Upper lobe of right lung (tissue), 1 donor: ENCODE measurements around the gene RPUSD3. TPM values are rescaled to one million over a fixed set of nuclear protein-coding genes. Genes with fewer than 3 reads are reported as not detected.
"Not testable (repeated sequence)": the region's sequence is repeated elsewhere in the genome, so short reads cannot be mapped to it uniquely, and the experiment has no call there.

Source experiments
- ATAC-seq: fragments of 200-7000 bp; cut with Tn5 transposase; one replicate; pipeline ENCODE4 v1.9.1; 2020; ENCODE audit warnings: mild to moderate bottlenecking, moderate library complexity
- DNase-seq: peaks from one replicate; pipeline ENCODE4 v3.0.0-alpha.2; 2020
- H3K27ac ChIP-seq: fragments of 200-600 bp; one replicate; pipeline ENCODE4 v1.8.0; 2022
- H3K27me3 ChIP-seq: fragments of 200-600 bp; one replicate; pipeline ENCODE4 v1.8.0; 2022; ENCODE audit warnings: mild to moderate bottlenecking
- H3K36me3 ChIP-seq: fragments of 200-600 bp; one replicate; pipeline ENCODE4 v1.8.0; 2022
- H3K4me1 ChIP-seq: fragments of 200-600 bp; one replicate; pipeline ENCODE4 v1.8.0; 2022
- H3K4me3 ChIP-seq: fragments of 200-600 bp; one replicate; pipeline ENCODE4 v1.8.0; 2022; ENCODE audit warnings: mild to moderate bottlenecking
- H3K9me3 ChIP-seq: fragments of 200-600 bp; one replicate; pipeline ENCODE4 v1.8.0; 2022
- CTCF ChIP-seq: fragments of 200-600 bp; IDR thresholded peaks from one replicate; pipeline ENCODE4 v1.8.0; 2022; ENCODE audit warnings: antibody characterized with exemption
- intact Hi-C: fragments of 100-400 bp; cut with DNase I; formaldehyde crosslinking; loops from one replicate; pipeline ENCODE4 v1.11.0; 2022
- total RNA-seq: library from RNA; stranded (reverse); fragmentation: NEBNext Ultra II Directional; extraction: Animal tissue kit (Norgen Biotek cat#: 25700); gene quantifications from one replicate; pipeline ENCODE4 v1.2.1, GENCODE V29; 2021
- donor health status: DM: no; HTN: yes; CAD: no; lungs with severe emphysema.

The RPUSD3 gene
- total RNA-seq, 1 donor from 2014 or later = 27.7 TPM

GRCh38 chr3:9879830-9880549 is 36.2 kb upstream of the RPUSD3 start, which contains the start of gene CIDEC:
TSS of gene CIDEC (minus strand) at chr3:9880253. CDS start at chr3:9878486, 1,767 bp downstream.
- DNase-seq (no peak), ATAC-seq (no peak)
- Histone ChIP-seq H3K4me1 (no peaks in the 10 kb centered on the region), H3K27me3 (no peaks in the 10 kb centered on the region), H3K9me3 (no peaks in the 10 kb centered on the region), H3K4me3 (no peak within 1 kb of the TSS), H3K27ac (no peak within 1 kb of the TSS), H3K36me3 (no peaks in the 10 kb centered on the region)
- TF ChIP-seq CTCF = no peak
- intact Hi-C loops = no loop called here

GRCh38 chr3:9878700-9879099 is 34.9 kb upstream of the RPUSD3 start:
- H3K36me3 ChIP-seq = no peaks in the 10 kb centered on the region
- H3K4me1 ChIP-seq = no peaks in the 10 kb centered on the region
- TF ChIP-seq CTCF = no peak
- H3K9me3 ChIP-seq = no peaks in the 10 kb centered on the region
- no peak overlapping the region for H3K27ac ChIP-seq
- ATAC-seq (no peak), DNase-seq (no peak)
- intact Hi-C loops = no loop called here
- no peaks in the 10 kb centered on the region for H3K27me3 ChIP-seq
- H3K4me3 ChIP-seq = no peak overlapping the region

- intact Hi-C loops = no loop called here
- Histone ChIP-seq H3K4me3 (no peak overlapping the region), H3K27ac (no peak overlapping the region), H3K4me1 (no peaks in the 10 kb centered on the region), H3K36me3 (no peaks in the 10 kb centered on the region), H3K27me3 (no peaks in the 10 kb centered on the region), H3K9me3 (no peaks in the 10 kb centered on the region)
- TF ChIP-seq CTCF = no peak
- no peak for DNase-seq
- no peak for ATAC-seq
Measured at GRCh38 chr3:9876991-9877390, 33.2 kb upstream of the RPUSD3 start.

- H3K9me3 ChIP-seq, H3K4me1 ChIP-seq, ATAC-seq, H3K36me3 ChIP-seq, H3K27ac ChIP-seq, intact Hi-C loops, DNase-seq, H3K27me3 ChIP-seq, H3K4me3 ChIP-seq: not testable (repeated sequence)
Measured at GRCh38 chr3:9876255-9876654, 32.4 kb upstream of the RPUSD3 start.

- DNase-seq (no peak), ATAC-seq (no peak)
- H3K4me3 ChIP-seq = no peak overlapping the region
- H3K4me1 ChIP-seq = no peaks in the 10 kb centered on the region
- no peaks in the 10 kb centered on the region for H3K27me3 ChIP-seq
- no peak for TF ChIP-seq CTCF
- no peaks in the 10 kb centered on the region for H3K9me3 ChIP-seq
- H3K36me3 ChIP-seq = no peaks in the 10 kb centered on the region
- intact Hi-C loops = no loop called here
- no peak overlapping the region for H3K27ac ChIP-seq
Measured at GRCh38 chr3:9875448-9875847, 31.6 kb upstream of the RPUSD3 start.

GRCh38 chr3:9872067-9872466 is 28.3 kb upstream of the RPUSD3 start:
- intact Hi-C loops, H3K9me3 ChIP-seq, DNase-seq, H3K4me3 ChIP-seq, H3K27me3 ChIP-seq, H3K36me3 ChIP-seq, H3K27ac ChIP-seq, H3K4me1 ChIP-seq, ATAC-seq: not testable (repeated sequence)

- ATAC-seq (no peak), DNase-seq (no peak)
- Histone ChIP-seq H3K36me3 (no peaks in the 10 kb centered on the region), H3K27me3 (no peaks in the 10 kb centered on the region), H3K4me1 (no peaks in the 10 kb centered on the region), H3K27ac (no peak overlapping the region), H3K9me3 (no peaks in the 10 kb centered on the region), H3K4me3 (no peak overlapping the region)
- no peak for TF ChIP-seq CTCF
- intact Hi-C loops = no loop called here
Measured at GRCh38 chr3:9870978-9871377, 27.2 kb upstream of the RPUSD3 start.
